GM23338 (cell line): ENCODE results near the gene SMURF1.

Source experiments
- CREB1 ChIP-seq: fragments of 250-450 bp; sonication (Bioruptor Pico); IDR thresholded peaks from 2 replicates; pipeline ENCODE4 v1.5.0; 2020; ENCODE audit warnings: low read depth, mild to moderate bottlenecking, moderate library complexity
- CTCF ChIP-seq, 2 experiments: fragments of 200-600 bp in 1 of 2; sonication (generic) in 1 of 2; conservative IDR thresholded peaks; 2 replicates each; pipeline versions ENCODE4 v1.5.1 to v1.6.1; 2016 to 2017; ENCODE audit warnings: antibody characterized with exemption in 2 of 2, low read depth in 2 of 2, mild to moderate bottlenecking in 2 of 2, moderate library complexity in 1 of 2
- EZH2 ChIP-seq: fragments of 200-600 bp; sonication (generic); IDR thresholded peaks from one replicate; pipeline ENCODE4 v1.8.0; 2017; ENCODE audit warnings: antibody characterized with exemption, mild to moderate bottlenecking, low read depth; ENCODE audit not compliant: unreplicated experiment
- EZH2phosphoT487 ChIP-seq: fragments of 200-600 bp; sonication (generic); IDR thresholded peaks from one replicate; pipeline ENCODE4 v1.8.1; 2018; ENCODE audit warnings: antibody characterized with exemption; ENCODE audit not compliant: unreplicated experiment
- JUNB ChIP-seq: IDR thresholded peaks from one replicate; pipeline ENCODE4 v1.6.1; 2016; ENCODE audit warnings: antibody characterized with exemption; ENCODE audit not compliant: unreplicated experiment
- NANOG ChIP-seq: IDR thresholded peaks from 2 replicates; pipeline ENCODE4 v1.6.1; 2016; ENCODE audit warnings: antibody characterized with exemption, borderline replicate concordance
- POLR2AphosphoS5 ChIP-seq: IDR thresholded peaks from 2 replicates; pipeline ENCODE4 v1.6.1; 2016; ENCODE audit warnings: antibody characterized with exemption, low read depth
- REST ChIP-seq: IDR thresholded peaks from one replicate; pipeline ENCODE4 v1.6.1; 2018; ENCODE audit warnings: antibody characterized with exemption; ENCODE audit not compliant: unreplicated experiment
- STAT1 ChIP-seq: IDR thresholded peaks from one replicate; pipeline ENCODE4 v1.6.1; 2016; ENCODE audit warnings: antibody characterized with exemption; ENCODE audit not compliant: unreplicated experiment
- ZNF114 ChIP-seq: fragments of 250-450 bp; sonication (Bioruptor Pico); IDR thresholded peaks from 2 replicates; pipeline ENCODE4 v1.5.0; 2020; ENCODE audit warnings: mild to moderate bottlenecking, moderate library complexity
- ZNF331 ChIP-seq: fragments of 250-450 bp; sonication (Bioruptor Pico); IDR thresholded peaks from 2 replicates; pipeline ENCODE4 v1.5.0; 2020; ENCODE audit warnings: low read depth, mild to moderate bottlenecking, moderate library complexity

DNA sequence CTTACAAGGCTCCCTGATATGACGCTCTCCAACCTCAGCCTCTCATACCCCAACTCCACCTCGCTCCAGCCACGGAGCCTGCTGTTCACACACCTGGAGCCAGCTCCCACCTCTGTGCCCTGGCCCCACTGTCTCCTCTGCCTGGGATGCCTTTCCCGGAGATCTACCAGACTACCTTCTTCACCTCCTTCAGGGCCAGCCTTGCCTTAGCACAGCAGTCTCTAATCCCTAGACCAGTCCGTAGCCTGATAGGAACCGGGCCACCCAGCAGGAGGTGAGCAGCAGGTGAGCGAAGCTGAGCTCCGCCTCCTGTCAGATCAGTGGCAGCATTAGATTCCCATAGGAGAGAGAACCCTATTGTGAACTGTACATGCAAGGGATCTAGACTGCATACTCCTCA, 23.2 kb upstream of the SMURF1 start:
- TF ChIP-seq CTCF (conservative IDR thresholded peaks at IDR 0.05; ENCODE audit: low read depth in 2 of 2) (no peak), REST (no peak), POLR2AphosphoS5 (no peak), EZH2phosphoT487 (no peak), EZH2 (no peak), NANOG (no peak), ZNF331 (CRISPR knock-in tag) (no peak), CREB1 (CRISPR knock-in tag) (no peak), STAT1 (no peak), JUNB (no peak), ZNF114 (no peak)
